NCI-H226 (cell line): ENCODE results near the gene ACSF3.
A peak's percentile ranks its signal among the peaks of the same experiment; 100 is the strongest.
"Not testable (repeated sequence)": the region's sequence is repeated elsewhere in the genome, so short reads cannot be mapped to it uniquely, and the experiment has no call there.

Experiments used
- DNase-seq: peaks from one replicate; pipeline ENCODE4 v3.0.0-alpha.2; 2015

Gene ACSF3

GRCh38 chr16:89179656-89180315 is 86.1 kb downstream of the ACSF3 start:
- DNase-seq = no peak

GRCh38 chr16:89183463-89183862 is 89.8 kb downstream of the ACSF3 start:
- no peak for DNase-seq

GRCh38 chr16:89183975-89184676 is 90.5 kb downstream of the ACSF3 start:
- DNase-seq = no peak

- no peak for DNase-seq
Observed at GRCh38 chr16:89184677-89184932, 91.0 kb downstream of the ACSF3 start.

- DNase-seq = no peak
Observed at GRCh38 chr16:89184933-89185794, 91.5 kb downstream of the ACSF3 start.

GRCh38 chr16:89185887-89186592 is 92.4 kb downstream of the ACSF3 start:
- not testable (repeated sequence) for DNase-seq

- DNase-seq = not testable (repeated sequence)
Observed at GRCh38 chr16:89186593-89187031, 93.0 kb downstream of the ACSF3 start.

- DNase-seq = no peak
Observed at GRCh38 chr16:89187032-89187769, 93.5 kb downstream of the ACSF3 start.

GRCh38 chr16:89187770-89188392 is 94.2 kb downstream of the ACSF3 start:
- DNase-seq = no peak

- DNase-seq = not testable (repeated sequence)
Observed at GRCh38 chr16:89188471-89189357, 95.1 kb downstream of the ACSF3 start.

- DNase-seq = no peak
Observed at GRCh38 chr16:89189358-89190025, 95.8 kb downstream of the ACSF3 start.

- no peak for DNase-seq
Observed at GRCh38 chr16:89190150-89190958, 96.7 kb downstream of the ACSF3 start.

- DNase-seq = no peak
Observed at GRCh38 chr16:89191033-89191900, 97.6 kb downstream of the ACSF3 start.

- no peak for DNase-seq
Observed at GRCh38 chr16:89191901-89192185, 98.2 kb downstream of the ACSF3 start.

- DNase-seq = peak; percentile 57
Observed at GRCh38 chr16:89192186-89192955, 98.7 kb downstream of the ACSF3 start.

- DNase-seq = peak; percentile 26
Observed at GRCh38 chr16:89192956-89193575, 99.4 kb downstream of the ACSF3 start.

- no peak for DNase-seq
Observed at GRCh38 chr16:89193576-89194293, 100.1 kb downstream of the ACSF3 start.
